HepG2 (cell line): ENCODE results near the gene CASZ1. TPM values are rescaled to one million over a fixed set of nuclear protein-coding genes. Genes with fewer than 3 reads are reported as not detected.

Experiments used
- CCDC6 ChIP-seq: sonication (generic); formaldehyde crosslinking; IDR thresholded peaks from 2 replicates; pipeline ENCODE4 v1.8.1; 2022; ENCODE audit warnings: mild to moderate bottlenecking, missing genetic modification reagents, moderate library complexity
- ELF4 ChIP-seq: sonication (generic); formaldehyde crosslinking; IDR thresholded peaks from 2 replicates; pipeline ENCODE4 v1.5.0; 2020; ENCODE audit warnings: missing genetic modification reagents, mild to moderate bottlenecking, moderate library complexity, borderline replicate concordance
- FOSL2 ChIP-seq: sonication (generic); formaldehyde crosslinking; IDR thresholded peaks from 2 replicates; pipeline ENCODE4 v1.4.0; 2020; ENCODE audit warnings: missing genetic modification reagents
- FOXA1 ChIP-seq, 2 experiments: fragments of 450-650 bp in 1 of 2; sonication (generic) in 1 of 2; formaldehyde crosslinking in 1 of 2; IDR thresholded peaks; 2 replicates each; pipeline versions ENCODE4 v1.4.0 to v1.6.1; 2016 to 2020; ENCODE audit warnings: missing genetic modification reagents in 1 of 2
- MBD4 ChIP-seq: IDR thresholded peaks from 2 replicates; pipeline ENCODE4 v1.6.1; 2012; ENCODE audit warnings: low read length, inconsistent platforms, borderline replicate concordance
- NCOA1 ChIP-seq: sonication (generic); formaldehyde crosslinking; IDR thresholded peaks from 2 replicates; pipeline ENCODE4 v1.9.0; 2021; ENCODE audit warnings: missing genetic modification reagents
- RFXAP ChIP-seq: sonication (generic); formaldehyde crosslinking; IDR thresholded peaks from 2 replicates; pipeline ENCODE4 v1.4.0; 2020; ENCODE audit warnings: missing genetic modification reagents, borderline replicate concordance
- SALL1 ChIP-seq: sonication (generic); formaldehyde crosslinking; IDR thresholded peaks from 2 replicates; pipeline ENCODE4 v1.8.0; 2022; ENCODE audit warnings: mild to moderate bottlenecking, missing genetic modification reagents
- SRSF9 ChIP-seq: fragments of 200-400 bp; formaldehyde crosslinking; IDR thresholded peaks from 2 replicates; pipeline ENCODE4 v1.6.1; 2018; ENCODE audit warnings: borderline replicate concordance, mild to moderate bottlenecking, low read depth, low read length; ENCODE audit not compliant: insufficient read depth, poor library complexity, severe bottlenecking
- SUZ12 ChIP-seq: fragments of 150-350 bp; IDR thresholded peaks from 2 replicates; pipeline ENCODE4 v1.6.1; 2014; ENCODE audit warnings: low read depth, low read length
- ZFP36 ChIP-seq: fragments of 150-350 bp; IDR thresholded peaks from 2 replicates; pipeline ENCODE4 v1.6.1; 2018; ENCODE audit warnings: borderline replicate concordance, low read length, low read depth; ENCODE audit not compliant: partially characterized antibody
- ZFP62 ChIP-seq: sonication (generic); formaldehyde crosslinking; IDR thresholded peaks from 2 replicates; pipeline ENCODE4 v1.4.0; 2020; ENCODE audit warnings: missing genetic modification reagents
- ZIK1 ChIP-seq: sonication (generic); formaldehyde crosslinking; IDR thresholded peaks from 2 replicates; pipeline ENCODE4 v1.5.0; 2020; ENCODE audit warnings: mild to moderate bottlenecking, low read depth, missing genetic modification reagents, borderline replicate concordance
- ZNF121 ChIP-seq: sonication (generic); formaldehyde crosslinking; IDR thresholded peaks from 2 replicates; pipeline ENCODE4 v1.5.0; 2020; ENCODE audit warnings: mild to moderate bottlenecking, missing genetic modification reagents
- ZNF138 ChIP-seq: sonication (generic); formaldehyde crosslinking; IDR thresholded peaks from 2 replicates; pipeline ENCODE4 v1.5.0; 2020; ENCODE audit warnings: mild to moderate bottlenecking, low read depth, missing genetic modification reagents
- ZNF333 ChIP-seq: sonication (generic); formaldehyde crosslinking; IDR thresholded peaks from 2 replicates; pipeline ENCODE4 v1.4.0; 2020; ENCODE audit warnings: mild to moderate bottlenecking, missing genetic modification reagents, borderline replicate concordance
- ZNF703 ChIP-seq: sonication (generic); formaldehyde crosslinking; IDR thresholded peaks from 2 replicates; pipeline ENCODE4 v1.5.1; 2020; ENCODE audit warnings: missing genetic modification reagents, mild to moderate bottlenecking, moderate library complexity, borderline replicate concordance
- ZNF724P ChIP-seq: sonication (generic); formaldehyde crosslinking; IDR thresholded peaks from 2 replicates; pipeline ENCODE4 v1.8.0; 2022; ENCODE audit warnings: missing genetic modification reagents, borderline replicate concordance
- polyA plus RNA-seq, 8 experiments: library from polyadenylated mRNA; depleted of rRNA in 3 of 8; stranded (reverse) in 7 of 8; unstranded in 1 of 8; fragments of >200 nt; fragmentation: Illumina TruSeq in 4 of 8; extraction: Trizol in 4 of 8; gene quantifications; 2 replicates each; pipeline versions ENCODE4 v1.2.1 to v1.2.3, GENCODE V29; 2011 to 2016; ENCODE audit warnings: low read depth in 4 of 8, missing spikeins in 1 of 8, mixed read lengths in 1 of 8; ENCODE audit not compliant: insufficient read depth in 1 of 8
- total RNA-seq, 5 experiments: library from RNA; depleted of rRNA; stranded (reverse); fragments of >200 nt; fragmentation: Illumina TruSeq; extraction: Trizol; gene quantifications; 2 replicates each; pipeline ENCODE4 v1.2.3, GENCODE V29; 2016; ENCODE audit warnings: low read depth in 1 of 5
- TF ChIP-seq, protein P1 (sequence below): sonication (generic); formaldehyde crosslinking; conservative IDR thresholded peaks from 2 replicates; pipeline ENCODE4 v1.4.0; 2020; ENCODE audit warnings: mild to moderate bottlenecking, missing genetic modification reagents, moderate library complexity
- TF ChIP-seq, protein P2 (sequence below): sonication (generic); formaldehyde crosslinking; IDR thresholded peaks from 2 replicates; pipeline ENCODE4 v1.4.0; 2020; ENCODE audit warnings: missing genetic modification reagents, low read depth, mild to moderate bottlenecking, borderline replicate concordance
- TF ChIP-seq, protein P3 (sequence below): IDR thresholded peaks from 2 replicates; pipeline ENCODE4 v1.6.1; 2016; ENCODE audit warnings: mild to moderate bottlenecking, missing biosample characterization, missing genetic modification reagents

CASZ1 gene
- total and polyA plus RNA-seq, 2 of the 13 experiments (the other 11 are each of a cell fraction or from before 2014, with no cell fraction given): 1.9 to 3.7 TPM

DNA sequence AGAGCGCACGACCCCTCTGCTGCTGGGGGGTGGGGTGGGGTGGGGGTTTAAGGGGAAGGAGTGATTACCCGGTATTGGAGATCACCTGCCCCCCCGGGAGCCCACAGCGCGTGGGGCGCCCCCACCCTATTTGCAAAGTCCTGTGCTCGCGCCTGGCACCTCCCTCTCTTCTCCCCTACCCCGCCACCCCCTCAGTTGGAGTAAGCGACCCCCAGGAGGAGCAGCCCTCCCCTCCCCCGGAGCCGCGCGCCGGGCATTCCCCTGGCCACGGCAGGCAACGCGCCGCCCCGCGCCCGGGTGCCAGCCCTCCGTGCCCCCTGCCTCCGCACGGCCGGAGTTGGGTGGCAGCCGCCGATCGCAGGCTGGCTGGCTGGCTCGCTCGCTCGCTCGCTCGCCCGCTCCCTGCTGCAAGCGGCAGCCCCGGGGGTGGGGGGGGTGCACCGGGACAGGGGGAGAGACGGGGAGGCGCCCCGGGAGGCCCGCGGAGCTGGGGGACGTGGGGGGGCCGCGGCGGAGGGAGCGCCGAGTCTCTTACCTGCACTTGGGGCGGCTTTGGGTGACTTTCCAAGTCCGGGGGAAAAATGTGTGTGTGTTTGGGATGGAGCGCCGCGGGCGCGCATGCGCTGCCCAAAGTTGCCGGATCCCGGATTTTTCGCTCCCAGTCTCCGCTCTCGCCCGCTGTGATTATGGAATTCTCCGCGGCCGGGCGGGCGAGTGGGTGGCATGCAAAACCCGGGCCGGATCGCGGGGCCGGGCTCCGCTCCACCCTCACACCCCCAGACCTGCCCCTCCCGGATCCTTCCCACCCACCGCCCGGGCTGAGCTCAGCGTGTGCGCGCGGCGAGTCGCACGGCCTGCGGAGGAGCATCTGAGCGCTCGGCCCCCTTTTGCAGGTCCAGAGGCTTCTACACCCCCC is at the start of gene CASZ1 (continued):
- TF ChIP-seq, protein P1, sequence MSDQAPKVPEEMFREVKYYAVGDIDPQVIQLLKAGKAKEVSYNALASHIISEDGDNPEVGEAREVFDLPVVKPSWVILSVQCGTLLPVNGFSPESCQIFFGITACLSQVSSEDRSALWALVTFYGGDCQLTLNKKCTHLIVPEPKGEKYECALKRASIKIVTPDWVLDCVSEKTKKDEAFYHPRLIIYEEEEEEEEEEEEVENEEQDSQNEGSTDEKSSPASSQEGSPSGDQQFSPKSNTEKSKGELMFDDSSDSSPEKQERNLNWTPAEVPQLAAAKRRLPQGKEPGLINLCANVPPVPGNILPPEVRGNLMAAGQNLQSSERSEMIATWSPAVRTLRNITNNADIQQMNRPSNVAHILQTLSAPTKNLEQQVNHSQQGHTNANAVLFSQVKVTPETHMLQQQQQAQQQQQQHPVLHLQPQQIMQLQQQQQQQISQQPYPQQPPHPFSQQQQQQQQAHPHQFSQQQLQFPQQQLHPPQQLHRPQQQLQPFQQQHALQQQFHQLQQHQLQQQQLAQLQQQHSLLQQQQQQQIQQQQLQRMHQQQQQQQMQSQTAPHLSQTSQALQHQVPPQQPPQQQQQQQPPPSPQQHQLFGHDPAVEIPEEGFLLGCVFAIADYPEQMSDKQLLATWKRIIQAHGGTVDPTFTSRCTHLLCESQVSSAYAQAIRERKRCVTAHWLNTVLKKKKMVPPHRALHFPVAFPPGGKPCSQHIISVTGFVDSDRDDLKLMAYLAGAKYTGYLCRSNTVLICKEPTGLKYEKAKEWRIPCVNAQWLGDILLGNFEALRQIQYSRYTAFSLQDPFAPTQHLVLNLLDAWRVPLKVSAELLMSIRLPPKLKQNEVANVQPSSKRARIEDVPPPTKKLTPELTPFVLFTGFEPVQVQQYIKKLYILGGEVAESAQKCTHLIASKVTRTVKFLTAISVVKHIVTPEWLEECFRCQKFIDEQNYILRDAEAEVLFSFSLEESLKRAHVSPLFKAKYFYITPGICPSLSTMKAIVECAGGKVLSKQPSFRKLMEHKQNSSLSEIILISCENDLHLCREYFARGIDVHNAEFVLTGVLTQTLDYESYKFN: no peak
- TF ChIP-seq, protein P2, sequence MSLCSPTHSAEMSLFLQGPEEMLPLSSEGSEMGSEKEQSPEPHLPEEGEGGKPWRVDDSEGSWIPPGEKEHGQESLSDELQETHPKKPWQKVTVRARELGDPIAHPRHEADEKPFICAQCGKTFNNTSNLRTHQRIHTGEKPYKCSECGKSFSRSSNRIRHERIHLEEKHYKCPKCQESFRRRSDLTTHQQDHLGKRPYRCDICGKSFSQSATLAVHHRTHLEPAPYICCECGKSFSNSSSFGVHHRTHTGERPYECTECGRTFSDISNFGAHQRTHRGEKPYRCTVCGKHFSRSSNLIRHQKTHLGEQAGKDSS (CRISPR knock-in tag): no peak
- TF ChIP-seq, protein P3, sequence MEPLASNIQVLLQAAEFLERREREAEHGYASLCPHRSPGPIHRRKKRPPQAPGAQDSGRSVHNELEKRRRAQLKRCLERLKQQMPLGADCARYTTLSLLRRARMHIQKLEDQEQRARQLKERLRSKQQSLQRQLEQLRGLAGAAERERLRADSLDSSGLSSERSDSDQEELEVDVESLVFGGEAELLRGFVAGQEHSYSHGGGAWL (CRISPR knock-in tag): 0 out of 2 replicates have a peak, but pooled peaks have one; percentile 50
- TF ChIP-seq ZNF138 (CRISPR knock-in tag) (no peak), NCOA1 (CRISPR knock-in tag) (no peak), MBD4 (no peak), CCDC6 (CRISPR knock-in tag) (peak; percentile 66; the same call in 1 of the 2 replicates), ELF4 (CRISPR knock-in tag) (no peak), FOXA1 (IDR thresholded peaks at IDR 0.05) (no peak), FOXA1 (CRISPR knock-in tag; IDR thresholded peaks at IDR 0.05) (no peak), FOSL2 (CRISPR knock-in tag) (peak; percentile 34; the same call in 1 of the 2 replicates), SALL1 (CRISPR knock-in tag) (peak; percentile 49), ZNF121 (CRISPR knock-in tag) (no peak), RFXAP (CRISPR knock-in tag) (0 out of 2 replicates have a peak, but pooled peaks have one; percentile 26), ZFP62 (CRISPR knock-in tag) (no peak), ZNF703 (CRISPR knock-in tag) (no peak), SUZ12 (no peak), SRSF9 (no peak), ZIK1 (CRISPR knock-in tag) (no peak), ZNF333 (CRISPR knock-in tag) (no peak), ZFP36 (no peak), ZNF724P (CRISPR knock-in tag) (peak; percentile 51; the same call in 1 of the 2 replicates)
